Ishikawa (cell line): ENCODE results near the gene THYN1.

Source experiments
- CEBPB ChIP-seq: IDR thresholded peaks from 2 replicates; pipeline ENCODE4 v1.6.1; 2012
- EGR1 ChIP-seq: IDR thresholded peaks from 2 replicates; pipeline ENCODE4 v1.6.1; 2012
- EP300 ChIP-seq: IDR thresholded peaks from 2 replicates; pipeline ENCODE4 v1.6.1; 2012; ENCODE audit warnings: borderline replicate concordance
- MAX ChIP-seq: IDR thresholded peaks from 2 replicates; pipeline ENCODE4 v1.6.1; 2012
- RAD21 ChIP-seq: IDR thresholded peaks from 2 replicates; pipeline ENCODE4 v1.6.1; 2012; ENCODE audit warnings: low read depth
- REST ChIP-seq: IDR thresholded peaks from 2 replicates; pipeline ENCODE4 v1.6.1; 2012; ENCODE audit warnings: low read depth, mild to moderate bottlenecking
- TEAD4 ChIP-seq: IDR thresholded peaks from 2 replicates; pipeline ENCODE4 v1.6.1; 2012
- TF ChIP-seq, protein P1 (sequence below): IDR thresholded peaks from 2 replicates; pipeline ENCODE4 v1.6.1; 2012

DNA sequence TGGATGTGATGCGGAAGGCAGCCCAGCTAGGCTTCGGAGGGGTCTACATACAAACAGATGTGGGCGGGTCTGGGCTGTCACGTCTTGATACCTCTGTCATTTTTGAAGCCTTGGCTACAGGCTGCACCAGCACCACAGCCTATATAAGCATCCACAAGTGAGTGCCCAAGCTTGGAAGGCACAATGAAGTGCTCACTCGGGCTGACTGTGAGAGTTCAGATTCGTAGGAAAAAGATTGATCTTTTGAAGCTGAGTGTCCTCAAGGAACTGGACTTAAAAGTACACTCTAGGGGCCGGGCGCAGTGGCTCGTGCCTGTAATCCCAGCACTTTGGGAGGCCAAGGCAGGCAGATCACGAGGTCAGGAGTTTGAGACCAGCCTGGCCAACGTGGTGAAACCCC is 3.9 kb upstream of the THYN1 start:
- no peak for TF ChIP-seq TEAD4
- TF ChIP-seq REST: no peak
- no peak for TF ChIP-seq EP300
- TF ChIP-seq, protein P1, sequence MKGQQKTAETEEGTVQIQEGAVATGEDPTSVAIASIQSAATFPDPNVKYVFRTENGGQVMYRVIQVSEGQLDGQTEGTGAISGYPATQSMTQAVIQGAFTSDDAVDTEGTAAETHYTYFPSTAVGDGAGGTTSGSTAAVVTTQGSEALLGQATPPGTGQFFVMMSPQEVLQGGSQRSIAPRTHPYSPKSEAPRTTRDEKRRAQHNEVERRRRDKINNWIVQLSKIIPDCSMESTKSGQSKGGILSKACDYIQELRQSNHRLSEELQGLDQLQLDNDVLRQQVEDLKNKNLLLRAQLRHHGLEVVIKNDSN: no peak
- TF ChIP-seq EGR1: no peak
- TF ChIP-seq MAX: no peak
- TF ChIP-seq CEBPB: no peak
- TF ChIP-seq RAD21: no peak
